ENCODE results near the gene ZBTB6.

- TF ChIP-seq, protein P1, sequence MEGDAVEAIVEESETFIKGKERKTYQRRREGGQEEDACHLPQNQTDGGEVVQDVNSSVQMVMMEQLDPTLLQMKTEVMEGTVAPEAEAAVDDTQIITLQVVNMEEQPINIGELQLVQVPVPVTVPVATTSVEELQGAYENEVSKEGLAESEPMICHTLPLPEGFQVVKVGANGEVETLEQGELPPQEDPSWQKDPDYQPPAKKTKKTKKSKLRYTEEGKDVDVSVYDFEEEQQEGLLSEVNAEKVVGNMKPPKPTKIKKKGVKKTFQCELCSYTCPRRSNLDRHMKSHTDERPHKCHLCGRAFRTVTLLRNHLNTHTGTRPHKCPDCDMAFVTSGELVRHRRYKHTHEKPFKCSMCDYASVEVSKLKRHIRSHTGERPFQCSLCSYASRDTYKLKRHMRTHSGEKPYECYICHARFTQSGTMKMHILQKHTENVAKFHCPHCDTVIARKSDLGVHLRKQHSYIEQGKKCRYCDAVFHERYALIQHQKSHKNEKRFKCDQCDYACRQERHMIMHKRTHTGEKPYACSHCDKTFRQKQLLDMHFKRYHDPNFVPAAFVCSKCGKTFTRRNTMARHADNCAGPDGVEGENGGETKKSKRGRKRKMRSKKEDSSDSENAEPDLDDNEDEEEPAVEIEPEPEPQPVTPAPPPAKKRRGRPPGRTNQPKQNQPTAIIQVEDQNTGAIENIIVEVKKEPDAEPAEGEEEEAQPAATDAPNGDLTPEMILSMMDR (IDR thresholded peaks at IDR 0.05) = no peak
- no peak for TF ChIP-seq POLR2A (IDR thresholded peaks at IDR 0.05)
Observed at GRCh38 chr9:122875523-122875922, 37.6 kb downstream of the ZBTB6 start.

Measured in lower leg skin (tissue), 3 donors.